H1 (cell line): ENCODE results near the gene ZDHHC24. TPM values are rescaled to one million over a fixed set of nuclear protein-coding genes. Genes with fewer than 3 reads are reported as not detected.

Experiments
- CREB1 ChIP-seq: IDR thresholded peaks from 2 replicates; pipeline ENCODE4 v1.6.1; 2012; ENCODE audit warnings: inconsistent platforms
- EGR1 ChIP-seq: IDR thresholded peaks from 2 replicates; pipeline ENCODE4 v1.6.1; 2011; ENCODE audit warnings: low read depth, low read length, borderline replicate concordance
- RAD21 ChIP-seq, 2 experiments: IDR thresholded peaks in 1 of 2; conservative IDR thresholded peaks in 1 of 2; 2 replicates each; pipeline ENCODE4 v1.6.1; 2011; ENCODE audit warnings: low read depth in 2 of 2, low read length in 2 of 2, improper control_type of control experiment in 1 of 2, inconsistent platforms in 1 of 2, mild to moderate bottlenecking in 1 of 2, moderate library complexity in 1 of 2
- RNF2 ChIP-seq: fragments of 200-900, 300-1000 bp; sonication (generic); IDR thresholded peaks from 2 replicates; pipeline ENCODE4 v1.7.1; 2016; ENCODE audit warnings: borderline replicate concordance, low read depth, mild to moderate bottlenecking, antibody characterized with exemption, low read length; ENCODE audit not compliant: poor library complexity, severe bottlenecking; ENCODE audit errors: missing control alignments
- RXRA ChIP-seq: IDR thresholded peaks from 2 replicates; pipeline ENCODE4 v1.6.1; 2011; ENCODE audit warnings: low read depth, mild to moderate bottlenecking, low read length, moderate library complexity; ENCODE audit not compliant: insufficient read depth
- TBP ChIP-seq: IDR thresholded peaks from 2 replicates; pipeline ENCODE4 v1.6.1; 2011; ENCODE audit warnings: low read depth, low read length, improper control_type of control experiment
- ZNF274 ChIP-seq: IDR thresholded peaks from 2 replicates; pipeline ENCODE4 v1.7.0; 2012; ENCODE audit warnings: low read length, borderline replicate concordance; ENCODE audit errors: extremely low read depth
- polyA plus RNA-seq, 7 experiments: library from polyadenylated mRNA; depleted of rRNA in 3 of 7; stranded (reverse) in 5 of 7; unstranded in 2 of 7; fragments of >200 nt in 5 of 7; fragments of 200-250 nt in 2 of 7; gene quantifications; 1 replicate in 5 of 7; 2 replicates in 1 of 7; 4 replicates in 1 of 7; pipeline versions ENCODE4 v1.2.1 to v1.2.3, GENCODE V29; 2011 to 2013; ENCODE audit warnings: missing spikeins in 2 of 7, mixed read lengths in 2 of 7
- total RNA-seq: library from RNA; stranded (reverse); fragmentation: NEBNext Ultra II Directional; extraction: Animal tissue kit (Norgen Biotek cat#: 25700); gene quantifications from 2 replicates; pipeline ENCODE4 v1.2.1, GENCODE V29; 2021
- TF ChIP-seq, protein P1 (sequence below): fragments of 300-600 bp; sonication (generic); IDR thresholded peaks from 2 replicates; pipeline ENCODE4 v1.7.1; 2012; ENCODE audit warnings: low read length, moderate library complexity, mild to moderate bottlenecking, inconsistent platforms; ENCODE audit not compliant: insufficient replicate concordance

The ZDHHC24 gene
- total and polyA plus RNA-seq, 2 of the 8 experiments (the other 6 are each of a cell fraction or from before 2014, with no cell fraction given): 8.4 to 9.7 TPM

GRCh38 chr11:66476173-66476840 is 69.5 kb downstream of the ZDHHC24 start (continued):
- TF ChIP-seq, protein P1, sequence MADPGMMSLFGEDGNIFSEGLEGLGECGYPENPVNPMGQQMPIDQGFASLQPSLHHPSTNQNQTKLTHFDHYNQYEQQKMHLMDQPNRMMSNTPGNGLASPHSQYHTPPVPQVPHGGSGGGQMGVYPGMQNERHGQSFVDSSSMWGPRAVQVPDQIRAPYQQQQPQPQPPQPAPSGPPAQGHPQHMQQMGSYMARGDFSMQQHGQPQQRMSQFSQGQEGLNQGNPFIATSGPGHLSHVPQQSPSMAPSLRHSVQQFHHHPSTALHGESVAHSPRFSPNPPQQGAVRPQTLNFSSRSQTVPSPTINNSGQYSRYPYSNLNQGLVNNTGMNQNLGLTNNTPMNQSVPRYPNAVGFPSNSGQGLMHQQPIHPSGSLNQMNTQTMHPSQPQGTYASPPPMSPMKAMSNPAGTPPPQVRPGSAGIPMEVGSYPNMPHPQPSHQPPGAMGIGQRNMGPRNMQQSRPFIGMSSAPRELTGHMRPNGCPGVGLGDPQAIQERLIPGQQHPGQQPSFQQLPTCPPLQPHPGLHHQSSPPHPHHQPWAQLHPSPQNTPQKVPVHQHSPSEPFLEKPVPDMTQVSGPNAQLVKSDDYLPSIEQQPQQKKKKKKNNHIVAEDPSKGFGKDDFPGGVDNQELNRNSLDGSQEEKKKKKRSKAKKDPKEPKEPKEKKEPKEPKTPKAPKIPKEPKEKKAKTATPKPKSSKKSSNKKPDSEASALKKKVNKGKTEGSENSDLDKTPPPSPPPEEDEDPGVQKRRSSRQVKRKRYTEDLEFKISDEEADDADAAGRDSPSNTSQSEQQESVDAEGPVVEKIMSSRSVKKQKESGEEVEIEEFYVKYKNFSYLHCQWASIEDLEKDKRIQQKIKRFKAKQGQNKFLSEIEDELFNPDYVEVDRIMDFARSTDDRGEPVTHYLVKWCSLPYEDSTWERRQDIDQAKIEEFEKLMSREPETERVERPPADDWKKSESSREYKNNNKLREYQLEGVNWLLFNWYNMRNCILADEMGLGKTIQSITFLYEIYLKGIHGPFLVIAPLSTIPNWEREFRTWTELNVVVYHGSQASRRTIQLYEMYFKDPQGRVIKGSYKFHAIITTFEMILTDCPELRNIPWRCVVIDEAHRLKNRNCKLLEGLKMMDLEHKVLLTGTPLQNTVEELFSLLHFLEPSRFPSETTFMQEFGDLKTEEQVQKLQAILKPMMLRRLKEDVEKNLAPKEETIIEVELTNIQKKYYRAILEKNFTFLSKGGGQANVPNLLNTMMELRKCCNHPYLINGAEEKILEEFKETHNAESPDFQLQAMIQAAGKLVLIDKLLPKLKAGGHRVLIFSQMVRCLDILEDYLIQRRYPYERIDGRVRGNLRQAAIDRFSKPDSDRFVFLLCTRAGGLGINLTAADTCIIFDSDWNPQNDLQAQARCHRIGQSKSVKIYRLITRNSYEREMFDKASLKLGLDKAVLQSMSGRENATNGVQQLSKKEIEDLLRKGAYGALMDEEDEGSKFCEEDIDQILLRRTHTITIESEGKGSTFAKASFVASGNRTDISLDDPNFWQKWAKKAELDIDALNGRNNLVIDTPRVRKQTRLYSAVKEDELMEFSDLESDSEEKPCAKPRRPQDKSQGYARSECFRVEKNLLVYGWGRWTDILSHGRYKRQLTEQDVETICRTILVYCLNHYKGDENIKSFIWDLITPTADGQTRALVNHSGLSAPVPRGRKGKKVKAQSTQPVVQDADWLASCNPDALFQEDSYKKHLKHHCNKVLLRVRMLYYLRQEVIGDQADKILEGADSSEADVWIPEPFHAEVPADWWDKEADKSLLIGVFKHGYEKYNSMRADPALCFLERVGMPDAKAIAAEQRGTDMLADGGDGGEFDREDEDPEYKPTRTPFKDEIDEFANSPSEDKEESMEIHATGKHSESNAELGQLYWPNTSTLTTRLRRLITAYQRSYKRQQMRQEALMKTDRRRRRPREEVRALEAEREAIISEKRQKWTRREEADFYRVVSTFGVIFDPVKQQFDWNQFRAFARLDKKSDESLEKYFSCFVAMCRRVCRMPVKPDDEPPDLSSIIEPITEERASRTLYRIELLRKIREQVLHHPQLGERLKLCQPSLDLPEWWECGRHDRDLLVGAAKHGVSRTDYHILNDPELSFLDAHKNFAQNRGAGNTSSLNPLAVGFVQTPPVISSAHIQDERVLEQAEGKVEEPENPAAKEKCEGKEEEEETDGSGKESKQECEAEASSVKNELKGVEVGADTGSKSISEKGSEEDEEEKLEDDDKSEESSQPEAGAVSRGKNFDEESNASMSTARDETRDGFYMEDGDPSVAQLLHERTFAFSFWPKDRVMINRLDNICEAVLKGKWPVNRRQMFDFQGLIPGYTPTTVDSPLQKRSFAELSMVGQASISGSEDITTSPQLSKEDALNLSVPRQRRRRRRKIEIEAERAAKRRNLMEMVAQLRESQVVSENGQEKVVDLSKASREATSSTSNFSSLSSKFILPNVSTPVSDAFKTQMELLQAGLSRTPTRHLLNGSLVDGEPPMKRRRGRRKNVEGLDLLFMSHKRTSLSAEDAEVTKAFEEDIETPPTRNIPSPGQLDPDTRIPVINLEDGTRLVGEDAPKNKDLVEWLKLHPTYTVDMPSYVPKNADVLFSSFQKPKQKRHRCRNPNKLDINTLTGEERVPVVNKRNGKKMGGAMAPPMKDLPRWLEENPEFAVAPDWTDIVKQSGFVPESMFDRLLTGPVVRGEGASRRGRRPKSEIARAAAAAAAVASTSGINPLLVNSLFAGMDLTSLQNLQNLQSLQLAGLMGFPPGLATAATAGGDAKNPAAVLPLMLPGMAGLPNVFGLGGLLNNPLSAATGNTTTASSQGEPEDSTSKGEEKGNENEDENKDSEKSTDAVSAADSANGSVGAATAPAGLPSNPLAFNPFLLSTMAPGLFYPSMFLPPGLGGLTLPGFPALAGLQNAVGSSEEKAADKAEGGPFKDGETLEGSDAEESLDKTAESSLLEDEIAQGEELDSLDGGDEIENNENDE: no peak
- TF ChIP-seq TBP (no peak), EGR1 (no peak), RXRA (no peak), ZNF274 (no peak), RNF2 (no peak), CREB1 (no peak), RAD21 (IDR thresholded peaks at IDR 0.05 in 1 of 2, conservative IDR thresholded peaks at IDR 0.05 in 1 of 2; ENCODE audit: low read depth in 2 of 2, low read length in 2 of 2) (no peak)
- TF ChIP-seq, all 59 proteins: peak for 0
